Bone marrow (tissue), 2 donors: ENCODE measurements around the gene NIN.
"Not testable (repeated sequence)": the region's sequence is repeated elsewhere in the genome, so short reads cannot be mapped to it uniquely, and the experiment has no call there.

Experiments used
- DNase-seq, 2 donors: peaks; one replicate each; lab custom pipeline; 2025; lab: John Stamatoyannopoulos, UW

The NIN gene

DNA sequence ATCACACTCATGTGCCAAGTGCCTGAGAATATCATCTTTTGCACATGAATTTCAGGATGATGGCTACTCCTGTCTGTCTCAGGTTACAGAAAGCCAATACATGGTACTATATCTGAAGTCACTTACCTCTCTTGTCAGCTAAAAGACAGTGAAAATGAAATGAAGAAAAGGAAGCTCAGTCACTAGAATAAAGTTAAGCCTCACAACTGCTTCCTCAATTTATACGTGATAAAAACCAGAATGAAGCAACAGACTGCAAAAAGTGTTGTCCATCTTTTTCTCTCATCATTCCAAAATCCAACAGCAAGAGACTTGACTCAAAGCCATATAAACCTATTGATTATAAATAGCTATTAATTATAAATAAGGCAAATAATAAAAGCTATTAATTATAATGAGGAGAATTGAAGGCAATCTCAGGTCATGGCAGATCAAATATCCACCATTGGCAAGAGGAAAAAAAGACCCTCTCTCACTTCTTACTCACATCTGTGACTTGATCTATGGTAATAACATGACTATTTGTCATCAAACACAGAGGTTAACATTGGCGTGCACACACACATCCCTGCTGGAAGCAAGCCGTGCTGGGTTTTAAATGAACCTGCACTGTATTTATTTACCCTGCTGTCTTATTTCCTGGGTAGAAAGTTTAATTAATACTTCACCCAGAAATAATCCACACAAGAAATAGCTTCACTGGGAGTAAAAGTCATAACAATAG is 10.0 kb downstream of the NIN start:
- peak in 1 of 2 donors; percentile 36 for DNase-seq

DNA sequence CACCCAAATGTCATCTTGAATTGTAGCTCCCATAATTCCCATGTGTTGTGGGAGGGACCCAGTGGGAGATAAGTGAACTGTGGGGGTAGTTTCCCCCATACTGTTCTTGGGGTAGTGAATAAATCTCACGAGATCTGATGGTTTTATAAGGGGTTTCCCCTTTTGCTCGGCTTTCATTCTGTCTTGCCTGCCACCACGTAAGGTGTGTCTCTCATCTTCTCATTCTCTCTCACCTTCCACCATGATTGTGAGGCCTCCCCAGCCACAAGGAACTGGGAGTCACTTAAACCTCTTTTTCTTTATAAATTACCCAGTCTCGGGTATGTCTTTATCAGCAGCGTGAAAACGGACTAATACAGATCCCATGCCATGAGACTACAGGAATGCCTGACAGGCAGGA is 11.7 kb downstream of the NIN start:
- DNase-seq, result not testable (repeated sequence)

DNA sequence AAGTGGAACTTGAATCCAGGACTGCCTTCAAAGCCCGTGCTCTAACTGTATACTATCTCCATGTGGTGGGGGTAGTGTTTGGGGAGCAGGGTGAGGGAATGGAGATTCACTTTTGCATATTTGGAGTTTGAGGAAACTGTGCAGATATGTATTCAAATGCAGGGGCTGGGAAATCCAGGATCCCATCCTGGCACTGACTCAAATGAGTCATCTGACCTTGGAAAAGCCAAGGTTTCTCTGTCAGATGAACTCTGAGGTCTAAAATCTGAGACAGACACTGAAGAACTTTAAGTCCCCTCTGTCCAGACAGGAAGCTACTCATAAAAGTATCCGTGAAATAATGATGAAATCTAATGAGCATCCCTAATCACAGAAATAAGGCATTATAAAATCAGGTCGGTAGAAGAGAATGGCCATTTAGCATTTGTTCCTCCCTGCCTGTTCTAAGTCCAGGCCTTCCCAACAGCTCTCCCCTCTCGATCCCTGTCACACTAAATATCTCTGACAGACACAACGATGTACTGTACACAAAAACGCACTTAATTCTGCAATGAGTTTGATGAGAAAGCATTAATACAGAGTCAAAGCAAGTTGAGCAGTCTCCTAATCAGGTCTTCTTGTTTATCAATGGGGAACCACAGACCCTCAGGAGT is 14.4 kb downstream of the NIN start:
- DNase-seq, result no peak

DNA sequence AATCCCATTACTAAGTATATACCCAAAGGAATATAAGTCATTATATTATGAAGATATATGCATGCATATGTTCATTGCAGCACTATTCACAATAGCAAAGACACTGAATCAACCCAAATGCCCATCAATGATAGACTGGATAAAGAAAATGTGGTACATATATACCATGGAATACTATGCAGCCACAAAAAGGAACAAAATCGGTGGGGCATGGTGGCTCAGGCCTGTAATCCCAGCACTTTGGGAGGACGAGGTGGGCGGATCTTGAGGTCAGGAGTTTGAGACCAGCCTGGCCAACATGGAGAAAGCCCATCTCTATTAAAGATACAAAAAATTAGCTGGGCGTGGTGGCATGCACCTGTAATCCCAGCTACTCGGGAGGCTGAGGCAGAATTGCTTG is 15.4 kb downstream of the NIN start:
- DNase-seq, result not testable (repeated sequence)

DNA sequence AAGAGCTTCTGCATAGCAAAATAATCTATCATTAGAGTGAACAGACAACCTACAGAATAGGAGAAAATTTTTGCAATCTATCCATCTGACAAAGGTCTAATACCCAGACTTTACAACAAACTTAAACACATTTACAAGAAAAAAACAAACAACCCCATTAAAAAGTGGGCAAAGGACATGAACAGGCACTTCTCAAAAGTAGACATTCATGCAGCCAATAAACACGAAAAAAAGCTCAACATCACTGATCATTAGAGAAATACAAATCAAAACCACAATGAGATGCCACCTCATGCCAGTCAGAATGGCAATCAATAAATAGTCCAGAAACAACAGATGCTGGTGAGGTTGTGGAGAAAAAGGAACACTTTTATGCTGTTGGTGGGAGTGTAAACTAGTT is 15.9 kb downstream of the NIN start:
- not testable (repeated sequence) for DNase-seq

- DNase-seq, result no peak
These were observed 16.8 kb downstream of the NIN start for GRCh38 chr14:50814161-50814560.

DNA sequence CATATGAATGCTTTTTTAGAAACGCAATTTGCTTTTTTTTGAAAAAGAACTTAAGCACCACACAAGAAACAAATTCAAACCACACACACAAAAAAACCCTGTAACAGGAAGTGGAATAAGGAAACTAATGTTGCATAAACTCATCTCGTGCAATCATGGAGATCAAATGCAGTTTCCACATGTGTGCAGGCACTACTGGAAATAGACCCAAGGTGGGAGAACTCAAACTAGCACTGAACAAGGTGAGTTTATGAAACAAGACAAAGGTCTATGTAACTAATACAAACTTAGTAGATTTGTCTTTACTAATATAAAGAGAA is 17.5 kb downstream of the NIN start:
- peak in 1 of 2 donors; percentile 64 for DNase-seq

- no peak for DNase-seq
These were observed 18.0 kb downstream of the NIN start for GRCh38 chr14:50812856-50813543.

GRCh38 chr14:50812180-50812579 is 18.8 kb downstream of the NIN start:
- DNase-seq, result no peak

- DNase-seq, result no peak
These were observed 22.9 kb downstream of the NIN start for GRCh38 chr14:50808053-50808452.

GRCh38 chr14:50806241-50806933 is 24.6 kb downstream of the NIN start:
- no peak for DNase-seq

GRCh38 chr14:50805396-50805795 is 25.6 kb downstream of the NIN start:
- DNase-seq, result no peak

GRCh38 chr14:50804181-50804721 is 26.7 kb downstream of the NIN start:
- DNase-seq, result no peak

GRCh38 chr14:50801706-50802105 is 29.3 kb downstream of the NIN start:
- no peak for DNase-seq

GRCh38 chr14:50800032-50800431 is 30.9 kb downstream of the NIN start:
- no peak for DNase-seq

DNA sequence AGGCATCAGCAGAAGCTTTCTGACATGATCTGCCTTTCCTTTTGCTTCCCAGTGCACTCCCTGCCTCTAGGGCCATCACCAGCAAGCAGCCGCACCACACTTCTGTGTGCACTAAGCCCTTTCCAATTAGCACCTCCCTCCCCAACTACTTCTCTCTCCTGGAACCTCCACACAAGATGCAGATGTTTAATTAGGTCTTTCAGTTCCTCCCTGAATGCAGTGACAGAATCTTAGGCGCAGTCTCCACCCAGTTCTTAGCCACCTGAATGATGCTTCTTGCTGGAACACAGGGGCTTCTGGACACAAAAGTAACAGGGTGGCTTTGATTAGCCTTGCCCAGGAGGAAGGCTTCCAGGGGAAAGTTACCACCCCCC is 32.9 kb downstream of the NIN start:
- DNase-seq, result no peak

DNA sequence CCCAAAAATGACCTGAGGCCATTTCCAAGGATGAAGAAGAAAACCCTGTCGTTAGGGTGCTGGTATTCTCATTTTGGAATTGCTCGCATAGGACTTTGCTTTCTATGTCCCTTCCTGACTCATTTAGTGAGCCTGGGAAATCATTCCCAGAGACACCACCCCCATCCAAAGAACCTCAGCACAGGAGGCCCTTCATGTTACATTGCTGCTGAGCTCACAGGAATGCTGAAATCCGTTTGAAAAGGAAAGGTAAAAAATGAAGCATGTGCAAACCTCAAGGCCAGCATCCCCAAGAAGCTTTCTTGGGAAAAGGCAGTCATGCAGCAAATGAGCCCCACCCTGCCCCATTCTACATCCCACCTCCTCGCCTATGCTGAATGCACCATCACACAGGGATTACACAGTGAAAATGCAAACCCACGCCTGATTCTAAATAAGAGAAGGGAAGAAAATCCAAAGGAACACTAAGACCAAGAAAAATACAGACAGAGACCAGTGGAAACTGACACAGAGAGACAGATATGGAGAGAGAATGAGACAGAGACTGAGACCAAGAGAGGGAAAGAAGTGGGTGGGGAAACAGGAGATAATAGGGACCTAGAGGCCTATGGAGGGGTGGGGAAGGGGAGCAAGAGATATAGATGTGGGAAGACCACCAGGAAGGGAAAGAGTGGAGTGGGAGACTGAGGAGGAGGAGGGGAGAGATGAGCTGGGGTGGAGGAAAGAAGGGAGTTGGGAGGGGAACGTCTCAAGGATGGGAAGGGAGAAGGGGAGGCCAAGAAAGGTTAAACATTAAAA is 33.5 kb downstream of the NIN start:
- no peak for DNase-seq

- DNase-seq, result no peak
These were observed 34.6 kb downstream of the NIN start for GRCh38 chr14:50796390-50796789.

- DNase-seq, result no peak
These were observed 35.1 kb downstream of the NIN start for GRCh38 chr14:50795909-50796308.

DNA sequence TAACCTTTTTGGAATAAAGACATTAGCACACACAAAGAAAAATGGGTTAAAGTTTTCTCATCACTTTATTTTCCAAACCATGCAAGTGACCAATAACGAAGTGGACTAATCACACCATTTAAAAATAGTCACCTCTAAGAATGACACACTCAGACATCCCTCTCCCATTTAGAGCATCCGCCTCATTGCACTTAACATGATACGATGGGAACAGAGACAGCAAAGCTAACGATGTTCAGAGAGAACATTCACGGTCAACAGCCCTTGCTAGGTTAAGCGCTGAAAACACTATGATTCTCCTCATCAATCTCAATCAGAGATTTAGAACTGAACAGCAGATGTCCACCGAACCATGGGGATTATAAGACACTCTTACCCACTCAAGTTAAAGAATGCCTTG is 35.8 kb downstream of the NIN start:
- no peak for DNase-seq

DNA sequence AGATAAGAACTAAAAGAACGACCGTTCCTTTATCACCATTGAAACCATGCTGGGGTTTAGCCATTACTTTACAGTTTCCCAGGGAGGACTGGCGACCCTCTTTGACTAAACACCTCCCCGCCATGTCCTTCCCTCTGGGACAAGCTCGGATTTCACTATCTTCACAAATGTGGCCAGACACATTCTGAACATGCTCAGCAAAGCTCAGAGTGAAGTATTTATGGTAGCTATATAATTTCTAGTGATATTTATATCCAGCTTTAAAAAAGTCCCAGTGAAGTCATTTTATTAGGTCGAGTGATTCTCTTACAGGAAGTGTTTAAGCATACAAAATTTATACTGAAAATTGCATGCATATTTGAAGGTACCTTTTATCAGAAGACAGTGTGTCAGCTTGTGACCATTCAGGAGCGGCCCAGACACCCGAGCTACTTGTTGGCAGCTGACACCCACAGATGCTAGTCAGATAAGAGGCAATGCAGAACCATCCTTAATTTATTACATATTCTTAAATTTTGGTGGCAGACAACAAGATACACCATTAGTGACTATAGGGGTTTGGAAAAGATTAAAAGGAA is 36.8 kb downstream of the NIN start:
- DNase-seq, result no peak
